Measurements from ENCODE around the gene OR8B2.

DNA sequence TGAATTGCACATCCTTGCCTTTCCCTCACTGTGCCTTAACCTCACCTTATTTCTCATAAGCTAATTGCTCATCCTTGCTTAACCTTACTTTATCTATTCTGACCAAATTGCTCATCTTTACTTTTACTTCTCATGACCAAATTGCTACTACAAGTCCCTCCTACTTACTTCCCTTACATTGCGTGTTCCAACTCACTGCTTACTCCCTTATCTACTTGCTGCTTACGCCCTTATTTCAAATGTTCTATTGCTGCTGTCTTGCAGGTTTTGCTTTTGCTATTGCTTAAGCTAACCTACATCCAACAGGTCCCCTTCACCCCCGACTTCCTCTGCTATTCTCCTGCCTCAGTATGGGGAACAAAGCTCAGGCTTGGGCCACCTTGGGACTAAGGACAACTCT lies 8.0 kb downstream of the OR8B2 start:
- TF ChIP-seq EZH2 (IDR thresholded peaks at IDR 0.05; ENCODE audit: low read depth) = no peak
- TF ChIP-seq, protein P1, sequence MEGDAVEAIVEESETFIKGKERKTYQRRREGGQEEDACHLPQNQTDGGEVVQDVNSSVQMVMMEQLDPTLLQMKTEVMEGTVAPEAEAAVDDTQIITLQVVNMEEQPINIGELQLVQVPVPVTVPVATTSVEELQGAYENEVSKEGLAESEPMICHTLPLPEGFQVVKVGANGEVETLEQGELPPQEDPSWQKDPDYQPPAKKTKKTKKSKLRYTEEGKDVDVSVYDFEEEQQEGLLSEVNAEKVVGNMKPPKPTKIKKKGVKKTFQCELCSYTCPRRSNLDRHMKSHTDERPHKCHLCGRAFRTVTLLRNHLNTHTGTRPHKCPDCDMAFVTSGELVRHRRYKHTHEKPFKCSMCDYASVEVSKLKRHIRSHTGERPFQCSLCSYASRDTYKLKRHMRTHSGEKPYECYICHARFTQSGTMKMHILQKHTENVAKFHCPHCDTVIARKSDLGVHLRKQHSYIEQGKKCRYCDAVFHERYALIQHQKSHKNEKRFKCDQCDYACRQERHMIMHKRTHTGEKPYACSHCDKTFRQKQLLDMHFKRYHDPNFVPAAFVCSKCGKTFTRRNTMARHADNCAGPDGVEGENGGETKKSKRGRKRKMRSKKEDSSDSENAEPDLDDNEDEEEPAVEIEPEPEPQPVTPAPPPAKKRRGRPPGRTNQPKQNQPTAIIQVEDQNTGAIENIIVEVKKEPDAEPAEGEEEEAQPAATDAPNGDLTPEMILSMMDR (conservative IDR thresholded peaks at IDR 0.05) = no peak

Measured in PC-9 (cell line).